Coronary artery (tissue), 2 donors: ENCODE results near the gene CIRBP.

Source experiments
- DNase-seq: peaks from one replicate; pipeline ENCODE4 v3.0.0-alpha.2; 2017; ENCODE audit warnings: low spot score
- H3K27ac ChIP-seq, 2 donors: fragments of 200-600 bp; sonication (generic); one replicate each; pipeline ENCODE4 v1.5.1; 2016 to 2019
- H3K4me3 ChIP-seq: fragments of 200-600 bp; sonication (generic); 2 replicates; pipeline ENCODE4 v1.5.1; 2016; ENCODE audit warnings: mild to moderate bottlenecking, moderate library complexity
- TF ChIP-seq, protein P1 (sequence below): fragments of 200-600 bp; sonication (generic); IDR thresholded peaks from one replicate; pipeline ENCODE4 v1.5.1; 2019; ENCODE audit warnings: antibody characterized with exemption

Gene CIRBP

DNA sequence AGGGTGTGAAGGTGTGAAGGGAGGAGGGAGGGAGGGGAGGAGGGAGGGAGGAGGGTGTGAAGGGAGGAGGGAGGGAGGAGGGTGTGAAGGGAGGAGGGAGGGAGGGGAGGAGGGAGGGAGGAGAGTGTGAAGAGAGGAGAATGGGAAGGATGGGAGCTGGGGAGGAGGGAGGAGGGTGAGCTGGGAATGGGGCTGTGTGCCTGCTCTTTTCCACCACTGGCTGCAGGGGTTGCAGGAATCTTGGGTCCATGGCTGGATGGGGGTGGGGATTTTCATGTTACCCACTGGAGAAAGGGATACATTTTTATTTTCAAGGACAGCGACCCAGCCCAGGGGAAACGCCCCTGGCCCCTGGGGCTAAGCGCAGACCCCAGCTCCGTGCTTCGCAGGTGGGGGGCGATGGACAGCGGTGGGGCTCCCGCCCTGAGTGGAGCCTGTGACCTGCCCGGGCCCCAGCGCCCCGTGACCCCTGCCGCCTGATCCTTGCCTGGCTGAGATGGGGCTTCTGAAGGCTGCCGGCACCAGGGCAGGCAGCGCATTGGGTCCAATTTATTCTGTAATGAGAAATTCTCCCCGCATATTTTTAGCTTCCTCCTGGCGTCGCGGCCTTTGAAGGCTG lies 13.6 kb downstream of the CIRBP start:
- DNase-seq = no peak
- TF ChIP-seq, protein P1, sequence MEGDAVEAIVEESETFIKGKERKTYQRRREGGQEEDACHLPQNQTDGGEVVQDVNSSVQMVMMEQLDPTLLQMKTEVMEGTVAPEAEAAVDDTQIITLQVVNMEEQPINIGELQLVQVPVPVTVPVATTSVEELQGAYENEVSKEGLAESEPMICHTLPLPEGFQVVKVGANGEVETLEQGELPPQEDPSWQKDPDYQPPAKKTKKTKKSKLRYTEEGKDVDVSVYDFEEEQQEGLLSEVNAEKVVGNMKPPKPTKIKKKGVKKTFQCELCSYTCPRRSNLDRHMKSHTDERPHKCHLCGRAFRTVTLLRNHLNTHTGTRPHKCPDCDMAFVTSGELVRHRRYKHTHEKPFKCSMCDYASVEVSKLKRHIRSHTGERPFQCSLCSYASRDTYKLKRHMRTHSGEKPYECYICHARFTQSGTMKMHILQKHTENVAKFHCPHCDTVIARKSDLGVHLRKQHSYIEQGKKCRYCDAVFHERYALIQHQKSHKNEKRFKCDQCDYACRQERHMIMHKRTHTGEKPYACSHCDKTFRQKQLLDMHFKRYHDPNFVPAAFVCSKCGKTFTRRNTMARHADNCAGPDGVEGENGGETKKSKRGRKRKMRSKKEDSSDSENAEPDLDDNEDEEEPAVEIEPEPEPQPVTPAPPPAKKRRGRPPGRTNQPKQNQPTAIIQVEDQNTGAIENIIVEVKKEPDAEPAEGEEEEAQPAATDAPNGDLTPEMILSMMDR = no peak
- Histone ChIP-seq H3K27ac (no peak overlapping the region), H3K4me3 (no peak overlapping the region)

DNA sequence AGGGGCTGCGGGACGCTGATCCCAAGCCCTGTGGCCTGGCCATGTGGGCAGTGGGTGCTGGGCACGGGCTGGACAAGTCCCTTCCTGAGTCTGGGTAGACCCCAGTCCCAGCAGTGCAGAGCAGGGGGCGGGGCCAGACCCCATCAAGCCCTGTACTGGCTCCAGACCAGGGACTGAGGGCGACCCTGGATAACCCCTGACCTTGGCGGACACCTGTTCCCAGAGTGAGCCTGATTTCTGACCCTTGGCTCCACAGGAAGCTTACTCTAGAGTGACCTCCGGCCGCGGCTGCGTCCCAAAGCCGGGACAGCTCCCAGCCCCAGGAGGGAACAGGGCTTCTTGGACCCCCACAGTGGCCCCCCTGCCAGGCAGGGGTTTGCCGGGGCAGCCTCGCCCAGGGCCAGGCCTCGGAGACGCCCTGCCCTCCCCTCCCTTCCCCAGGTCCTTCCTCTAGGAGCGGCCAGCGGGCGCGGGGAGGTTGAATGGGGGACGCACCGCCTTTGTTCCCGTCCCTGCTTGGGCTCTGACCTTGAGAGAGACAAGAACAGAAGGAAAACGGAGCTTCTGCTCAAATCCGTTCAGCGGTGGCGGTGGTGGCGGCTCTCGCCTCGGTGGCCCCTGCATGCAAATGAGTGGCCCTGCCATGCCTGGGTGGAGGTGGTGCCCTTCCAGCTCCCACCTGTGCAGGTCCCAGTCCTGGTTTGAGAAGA lies 14.2 kb downstream of the CIRBP start:
- TF ChIP-seq, protein P1 = no peak
- Histone ChIP-seq H3K27ac (no peak overlapping the region), H3K4me3 (no peak overlapping the region)
- no peak for DNase-seq

DNA sequence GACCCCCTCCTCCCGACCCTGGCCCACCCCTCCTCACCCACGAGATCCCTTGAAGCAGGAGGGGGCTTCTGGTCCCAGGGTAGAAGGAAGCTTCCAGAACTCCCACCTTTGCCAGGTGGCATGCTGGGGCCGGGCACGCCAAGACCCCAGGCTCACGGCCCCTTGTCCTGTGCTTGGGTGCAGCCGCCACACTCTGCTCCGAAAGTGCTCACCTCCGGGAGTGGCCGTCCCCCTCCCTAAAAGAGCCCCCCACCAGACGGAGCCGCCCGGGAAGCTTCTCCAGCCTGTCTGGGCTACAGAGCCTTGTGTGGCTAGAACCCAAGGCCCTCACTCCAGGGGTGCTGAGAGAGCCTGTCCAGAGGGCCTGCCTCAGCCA lies 14.8 kb downstream of the CIRBP start:
- TF ChIP-seq, protein P1 = no peak
- no peak overlapping the region for H3K27ac ChIP-seq
- DNase-seq = no peak
- H3K4me3 ChIP-seq = no peak overlapping the region

DNA sequence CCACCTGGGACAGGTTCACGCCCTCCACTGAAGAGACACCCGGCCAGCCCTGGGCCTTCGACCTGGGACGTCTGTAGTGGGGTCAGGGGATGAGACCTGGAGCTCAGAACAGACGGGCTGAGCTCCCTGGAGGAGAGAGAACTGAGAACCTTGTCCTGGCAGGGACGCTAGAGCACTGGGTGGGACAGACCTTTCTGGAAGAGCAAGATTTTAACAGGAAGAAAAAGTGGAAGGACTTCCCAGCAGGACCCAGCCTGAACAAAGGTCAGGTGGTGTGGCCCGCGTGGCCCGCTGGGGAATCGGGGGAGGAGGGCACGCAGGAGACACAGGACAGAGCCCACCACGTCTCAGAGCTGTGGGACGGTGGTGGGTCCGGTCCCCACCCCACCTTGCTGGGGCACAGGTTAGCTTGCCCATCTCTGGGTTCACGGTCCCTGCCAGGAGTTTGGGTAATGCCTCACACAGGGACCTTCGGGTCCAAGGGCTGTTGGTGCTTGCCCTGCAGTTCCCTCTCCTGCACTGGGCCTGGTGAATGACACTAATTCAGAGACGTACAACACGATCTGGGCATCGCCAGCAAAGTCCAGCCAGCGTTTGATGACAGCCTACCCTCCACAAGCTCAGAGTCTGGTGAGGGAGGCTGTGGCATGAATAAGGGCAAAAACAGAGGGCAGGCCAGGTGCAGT lies 15.3 kb downstream of the CIRBP start:
- no peak overlapping the region for H3K4me3 ChIP-seq
- DNase-seq = no peak
- H3K27ac ChIP-seq = no peak overlapping the region
- TF ChIP-seq, protein P1 = no peak

DNA sequence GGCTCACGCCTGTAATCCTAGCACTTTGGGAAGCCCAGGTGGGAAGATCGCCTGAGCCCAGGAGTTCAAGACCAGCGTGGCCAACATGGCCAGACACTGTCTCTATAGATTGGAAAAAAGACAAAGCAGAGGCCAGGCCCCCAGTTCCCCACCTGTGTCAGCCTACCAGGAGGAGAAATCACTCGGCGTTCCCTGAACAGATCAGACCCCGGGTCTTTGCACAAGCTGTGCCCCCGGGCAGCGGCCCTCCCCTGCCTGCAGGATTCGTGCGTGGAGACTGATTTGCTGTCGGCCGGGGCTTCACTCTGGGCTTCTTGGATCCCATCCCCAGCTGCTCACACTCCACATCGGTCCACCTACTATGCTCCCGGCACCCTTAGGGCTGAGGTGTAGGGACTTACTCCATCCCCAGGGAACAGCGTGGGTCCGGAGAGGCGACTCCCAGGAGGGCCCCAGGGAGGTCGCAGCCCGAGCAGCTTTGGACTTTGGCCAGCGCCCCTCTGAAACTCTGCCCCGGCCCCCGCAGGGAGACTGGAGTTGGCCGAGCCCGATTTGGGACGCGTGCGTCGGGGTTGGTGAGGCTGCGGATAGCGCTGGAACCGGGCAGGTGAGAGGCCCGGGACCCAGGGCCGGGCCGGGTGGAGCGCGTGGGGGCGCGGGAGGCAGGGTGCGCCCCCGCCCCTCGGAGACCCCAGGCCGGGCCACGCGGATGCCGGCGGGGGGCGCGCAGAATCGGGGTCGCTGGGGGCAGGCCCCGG lies 16.0 kb downstream of the CIRBP start:
- Histone ChIP-seq H3K27ac (no peak overlapping the region), H3K4me3 (peak overlapping the region; percentile 60)
- TF ChIP-seq, protein P1 = no peak
- no peak for DNase-seq

DNA sequence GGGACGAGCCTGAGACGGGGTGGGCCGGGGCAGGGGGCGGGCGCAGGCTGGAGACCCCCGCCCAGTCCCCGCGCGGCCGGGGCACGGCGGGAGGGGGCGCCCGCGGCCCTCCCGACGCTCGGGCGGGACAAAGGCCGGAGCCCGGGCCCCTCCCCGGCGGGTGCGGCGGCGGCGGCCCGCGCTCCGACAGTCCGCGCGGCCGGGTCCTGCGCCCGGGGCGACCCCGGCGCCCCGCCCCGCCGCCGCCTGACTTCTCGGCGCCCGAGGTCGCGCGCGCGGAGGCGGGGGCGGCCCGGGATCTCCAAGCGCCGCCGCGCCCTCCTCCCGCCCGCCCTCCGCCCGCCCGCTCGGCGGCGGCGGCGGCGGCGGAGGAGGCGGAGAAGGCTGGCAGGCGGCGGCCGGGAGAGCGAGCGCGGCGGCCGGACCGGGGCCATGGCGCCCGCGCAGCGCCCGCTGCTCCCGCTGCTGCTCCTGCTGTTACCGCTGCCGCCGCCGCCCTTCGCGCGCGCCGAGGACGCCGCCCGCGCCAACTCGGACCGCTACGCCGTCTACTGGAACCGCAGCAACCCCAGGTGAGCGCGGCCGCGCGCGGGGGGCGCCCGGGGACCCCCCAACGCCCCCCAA lies 16.7 kb downstream of the CIRBP start, which contains the start of gene EFNA2:
Gene EFNA2, plus strand, starts transcription at position 137 of the 624 bp plus-strand sequence. Its CDS starts 296 bp downstream, at position 433.
- no peak for DNase-seq
- H3K27ac ChIP-seq = no peak within 1 kb of the TSS
- TF ChIP-seq, protein P1 = no peak
- H3K4me3 ChIP-seq = peak within 1 kb of the TSS; percentile 60
